COLO829 (cell line): ENCODE data around the gene TBC1D8.

Experiments
- DNase-seq: peaks from one replicate; pipeline ENCODE4 v3.0.0; 2012; ENCODE audit warnings: low spot score

Gene TBC1D8

DNA sequence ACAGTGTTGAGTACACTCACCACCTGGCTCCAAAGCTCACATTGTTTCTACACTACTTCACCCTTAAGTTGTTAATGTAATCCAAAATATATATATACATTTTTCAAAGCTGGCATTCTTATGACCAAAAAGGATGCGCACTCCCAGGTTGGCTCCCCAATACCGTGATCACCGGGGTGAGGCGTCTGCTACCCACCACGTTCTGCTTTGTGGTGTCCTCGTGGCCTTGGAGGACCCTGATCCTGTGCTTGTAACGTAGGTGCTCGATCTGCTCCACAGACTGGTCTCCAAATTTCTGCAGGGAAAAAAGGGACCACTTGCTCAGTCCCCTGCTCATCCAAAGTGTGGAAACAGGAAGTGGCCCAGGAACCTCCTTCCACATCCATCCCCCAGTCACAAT is 123.3 kb downstream of the TBC1D8 start:
- no peak for DNase-seq

DNA sequence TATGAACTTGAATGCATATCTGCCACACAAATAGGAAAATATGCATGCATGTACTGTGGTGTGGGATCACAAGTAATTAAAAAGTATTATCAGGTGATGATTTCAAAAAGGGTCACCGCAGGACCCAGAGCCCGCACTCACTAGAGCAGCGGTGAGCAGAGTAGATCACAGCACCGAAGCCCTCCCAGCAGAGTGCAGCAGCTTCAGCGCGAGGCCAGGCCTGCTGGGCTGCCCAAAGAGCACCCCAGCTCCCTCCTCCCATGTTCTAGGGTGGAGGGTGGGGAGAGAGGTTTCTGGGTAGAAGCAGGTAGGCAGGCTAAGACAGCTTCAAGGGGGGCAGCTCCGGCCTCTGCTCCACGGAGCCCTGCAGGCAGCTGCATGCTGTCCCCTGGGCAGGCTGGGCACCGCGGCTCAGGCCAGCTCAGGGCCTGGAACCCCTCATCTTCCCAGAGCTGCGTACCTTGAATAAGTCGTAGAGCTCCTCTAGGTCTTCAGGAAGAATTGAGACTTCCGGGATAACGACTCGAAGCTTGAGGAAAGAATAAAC is 124.2 kb downstream of the TBC1D8 start:
- no peak for DNase-seq

DNA sequence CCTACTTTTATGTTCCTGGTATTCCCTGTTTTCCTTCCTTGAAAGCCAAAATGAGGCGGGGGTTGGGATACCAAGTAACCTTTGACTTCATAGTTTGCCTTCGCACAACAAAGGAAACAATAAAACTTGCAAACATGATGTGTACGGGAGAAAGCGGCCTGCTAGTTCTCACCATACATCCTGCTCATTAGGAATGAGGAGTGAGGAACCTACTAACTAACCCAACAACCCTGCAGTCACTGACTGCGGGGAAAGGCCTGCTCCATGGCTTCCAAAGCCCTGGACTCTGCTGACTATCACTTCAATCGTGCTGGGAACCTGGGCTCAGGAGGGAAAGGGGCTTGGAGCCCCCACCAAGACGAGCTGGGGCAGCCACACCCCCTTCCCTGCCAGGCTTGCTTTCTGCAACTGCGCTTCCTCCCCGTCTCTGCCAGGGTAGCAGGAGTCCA is 124.9 kb downstream of the TBC1D8 start:
- no peak for DNase-seq

DNA sequence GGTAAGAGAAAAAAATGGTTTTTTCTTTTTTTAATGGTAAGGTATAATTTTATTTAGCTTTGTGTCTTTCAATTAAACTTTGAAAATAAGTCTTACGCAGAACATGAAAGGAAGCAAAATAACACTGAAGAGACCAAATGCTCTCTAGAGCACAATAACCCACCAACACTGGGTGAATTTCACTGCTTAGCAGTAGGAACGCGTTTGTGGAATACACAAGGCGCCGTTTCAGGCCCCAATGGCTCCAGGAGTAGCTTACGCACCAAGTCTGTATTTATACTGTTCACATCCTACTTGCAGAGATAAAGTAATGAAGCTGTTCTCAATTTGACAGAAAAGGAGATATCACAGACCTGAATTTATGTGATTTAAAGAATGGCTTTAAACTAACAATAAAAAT is 125.6 kb downstream of the TBC1D8 start:
- no peak for DNase-seq

DNA sequence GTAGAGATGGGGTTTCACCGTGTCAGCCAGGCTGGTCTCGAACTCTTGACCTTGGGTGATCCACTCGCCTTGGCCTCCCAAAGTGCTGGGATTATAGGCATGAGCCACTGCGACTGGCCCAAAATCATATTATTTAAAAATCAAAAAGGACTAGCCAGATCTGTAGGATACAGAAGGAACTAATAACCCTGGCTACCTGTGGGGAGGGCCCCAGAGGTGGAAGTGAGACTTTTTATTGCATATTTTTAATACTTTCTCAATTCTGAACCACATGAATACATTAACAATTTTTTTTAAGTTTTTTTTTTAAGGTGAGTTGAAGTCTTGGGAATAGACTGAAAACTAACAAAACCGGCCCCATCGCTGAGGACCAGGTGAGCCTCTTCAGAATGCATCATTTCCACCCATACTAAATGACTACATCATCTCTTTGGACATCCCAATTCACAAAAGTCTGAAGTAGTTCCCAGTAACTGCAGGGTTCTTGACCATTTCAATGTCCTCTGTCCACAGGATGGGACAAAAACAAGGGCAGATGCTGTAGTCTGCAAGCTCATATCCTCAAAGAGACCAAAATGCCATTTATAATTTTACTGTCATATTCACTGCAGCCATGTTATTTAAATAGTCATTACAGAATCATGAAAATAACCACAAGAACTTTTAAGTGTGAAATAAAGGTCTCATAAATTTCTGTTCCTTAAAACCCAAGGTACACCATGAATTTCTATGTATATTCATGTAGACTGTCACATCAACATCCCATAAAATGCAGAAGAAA is 127.7 kb downstream of the TBC1D8 start:
- no peak for DNase-seq

DNA sequence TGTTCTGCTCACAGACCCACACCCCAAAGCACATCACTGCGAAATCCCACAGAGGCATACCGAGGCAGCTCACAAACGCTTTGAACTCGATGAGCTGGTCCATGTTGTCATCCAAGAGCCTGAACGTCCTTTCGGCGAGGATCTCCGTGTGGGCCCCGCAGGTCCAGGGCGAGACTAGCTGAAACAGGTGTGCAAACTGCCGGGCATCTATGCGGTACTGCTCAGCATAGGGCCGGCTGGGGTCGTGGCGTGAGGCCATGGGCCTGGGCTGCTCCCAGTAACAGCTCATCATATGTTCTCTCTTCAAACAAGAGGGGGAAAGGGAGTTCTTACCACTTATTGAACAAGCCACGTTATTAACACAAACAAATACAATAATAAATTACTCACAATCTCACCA is 129.0 kb downstream of the TBC1D8 start:
- DNase-seq, result no peak

DNA sequence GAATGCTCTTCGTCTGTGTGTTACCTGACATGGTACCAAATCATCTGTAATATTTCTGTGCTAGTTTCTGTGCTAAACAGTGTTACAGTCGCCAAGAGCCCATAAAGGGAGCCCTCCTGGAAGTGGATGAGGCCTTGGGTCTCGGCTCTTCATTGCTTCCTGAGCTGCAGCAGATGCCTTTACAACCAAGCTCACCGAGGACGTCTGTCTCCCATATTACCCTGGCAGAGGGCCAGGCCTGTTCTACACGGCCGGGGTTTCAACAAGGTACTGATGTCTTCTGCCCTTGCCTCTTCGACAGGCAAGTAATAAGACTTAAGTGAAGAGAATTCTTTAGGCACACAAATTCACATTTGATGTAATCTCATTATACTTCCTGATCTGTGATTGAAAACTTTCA is 132.2 kb downstream of the TBC1D8 start:
- DNase-seq, result no peak

DNA sequence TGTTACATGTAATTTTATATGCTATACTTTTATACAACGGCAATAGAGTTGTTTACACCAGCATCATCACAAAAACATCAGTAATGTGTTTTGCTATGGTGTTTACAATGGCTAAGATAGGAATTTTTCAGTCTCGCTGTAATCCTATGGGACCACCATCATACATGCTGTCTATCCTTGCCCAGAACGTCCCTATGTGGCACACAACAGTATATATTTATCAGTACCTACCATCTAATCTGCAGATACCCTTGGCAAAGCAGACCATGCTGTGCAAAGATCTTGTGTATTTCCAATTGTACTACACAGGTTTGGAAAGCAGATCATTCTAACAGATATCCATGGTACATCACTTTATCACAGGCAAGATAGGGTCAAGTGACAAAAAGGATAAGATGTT is 133.8 kb downstream of the TBC1D8 start:
- DNase-seq, result no peak

DNA sequence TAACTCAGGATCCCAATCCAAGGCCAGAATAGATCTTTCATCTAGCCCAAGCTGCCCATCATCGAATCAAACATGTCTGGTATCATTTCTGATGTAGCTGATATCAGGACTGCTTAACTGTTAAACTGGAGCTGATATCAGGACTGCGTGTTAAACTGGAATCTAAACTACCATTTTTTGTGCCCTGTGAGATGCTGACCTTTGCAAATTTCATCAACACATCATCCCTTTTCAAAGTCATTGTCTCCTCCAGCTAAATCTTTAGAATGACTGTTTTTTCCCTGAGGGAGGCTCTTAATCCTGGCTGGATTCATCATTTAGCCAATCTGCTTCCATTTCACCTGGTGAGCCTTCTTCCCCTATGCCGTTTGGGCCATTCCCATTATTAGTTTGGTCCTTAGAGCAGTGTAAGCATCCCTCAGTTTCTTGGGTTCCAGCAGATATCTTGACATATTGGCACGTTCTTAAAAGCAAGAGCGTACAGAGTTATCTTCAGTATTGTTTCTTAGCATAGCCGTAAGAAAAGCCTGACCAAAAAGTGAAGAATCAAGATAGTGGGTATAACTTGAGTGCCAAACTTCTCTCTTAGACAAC is 136.8 kb downstream of the TBC1D8 start:
- no peak for DNase-seq

DNA sequence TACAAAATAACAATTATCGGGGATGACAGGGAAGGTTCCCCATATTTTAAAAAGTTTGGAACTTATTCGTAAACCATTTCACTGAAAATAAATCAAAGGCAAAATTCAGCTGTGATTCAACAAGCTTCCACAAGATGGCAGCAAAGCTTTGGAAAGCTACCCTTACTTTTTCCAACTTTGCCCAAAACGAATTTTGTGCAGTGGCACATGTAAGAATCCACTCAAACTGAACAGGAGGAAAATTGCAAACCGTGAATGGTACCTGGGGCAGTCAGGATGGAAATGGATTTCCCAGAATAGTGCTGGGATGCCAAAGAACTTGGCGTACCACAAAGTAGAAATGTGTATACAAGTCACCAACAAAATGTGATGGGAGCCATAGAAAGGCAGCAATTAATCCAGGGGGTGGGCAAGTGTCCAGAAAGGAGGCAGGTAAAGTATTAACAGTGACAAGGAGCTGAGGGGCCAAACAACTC is 138.4 kb downstream of the TBC1D8 start:
- peak; percentile 59 for DNase-seq

DNA sequence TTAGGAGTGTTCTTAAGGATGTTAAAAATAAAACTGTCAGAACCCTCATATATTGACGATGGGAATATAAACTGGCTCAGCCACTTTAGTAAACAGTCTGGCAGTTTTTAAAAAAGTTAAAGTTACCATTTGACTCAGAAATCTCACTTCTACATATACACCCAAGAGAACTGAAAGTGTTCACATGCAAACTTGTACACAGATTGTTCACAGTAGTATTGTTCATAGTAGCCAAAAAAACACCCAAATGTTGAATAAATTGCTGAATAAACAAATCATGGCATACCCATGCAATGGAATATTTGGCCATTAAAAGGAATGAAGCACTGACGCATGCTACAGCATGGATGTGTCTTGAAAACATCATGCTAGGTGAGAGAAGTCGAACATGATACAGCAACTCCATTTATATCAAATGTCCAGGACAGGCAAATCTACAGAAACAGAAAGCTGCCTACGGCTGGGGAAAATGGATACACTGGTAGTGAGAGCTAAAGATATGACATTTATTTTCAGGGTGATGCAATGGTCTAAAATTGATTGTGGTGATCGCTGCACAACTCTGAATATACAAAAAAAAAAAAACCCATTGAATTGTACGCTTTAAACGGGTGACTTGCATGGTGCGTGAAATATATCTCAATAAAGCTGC is 139.0 kb downstream of the TBC1D8 start:
- no peak for DNase-seq

DNA sequence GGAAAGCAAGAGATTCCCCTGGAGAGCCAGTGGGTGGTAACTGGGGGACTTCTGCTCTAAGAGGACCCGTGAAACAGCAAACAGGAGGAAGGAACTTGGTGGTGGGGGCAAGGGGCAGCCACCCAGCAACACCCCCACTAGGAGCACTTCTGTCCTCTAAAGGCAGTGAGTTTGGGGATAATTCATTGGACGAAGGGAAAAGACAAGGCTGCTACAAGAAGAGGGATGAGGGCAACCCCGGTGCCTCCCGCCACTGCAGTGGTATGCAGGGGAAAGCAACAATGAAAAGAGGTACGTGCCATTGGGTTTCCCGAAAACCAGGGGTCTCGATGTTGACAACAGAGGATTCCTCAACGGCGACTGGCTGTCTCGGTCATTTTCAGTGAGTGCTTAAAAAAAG is 140.0 kb downstream of the TBC1D8 start:
- DNase-seq, result no peak

DNA sequence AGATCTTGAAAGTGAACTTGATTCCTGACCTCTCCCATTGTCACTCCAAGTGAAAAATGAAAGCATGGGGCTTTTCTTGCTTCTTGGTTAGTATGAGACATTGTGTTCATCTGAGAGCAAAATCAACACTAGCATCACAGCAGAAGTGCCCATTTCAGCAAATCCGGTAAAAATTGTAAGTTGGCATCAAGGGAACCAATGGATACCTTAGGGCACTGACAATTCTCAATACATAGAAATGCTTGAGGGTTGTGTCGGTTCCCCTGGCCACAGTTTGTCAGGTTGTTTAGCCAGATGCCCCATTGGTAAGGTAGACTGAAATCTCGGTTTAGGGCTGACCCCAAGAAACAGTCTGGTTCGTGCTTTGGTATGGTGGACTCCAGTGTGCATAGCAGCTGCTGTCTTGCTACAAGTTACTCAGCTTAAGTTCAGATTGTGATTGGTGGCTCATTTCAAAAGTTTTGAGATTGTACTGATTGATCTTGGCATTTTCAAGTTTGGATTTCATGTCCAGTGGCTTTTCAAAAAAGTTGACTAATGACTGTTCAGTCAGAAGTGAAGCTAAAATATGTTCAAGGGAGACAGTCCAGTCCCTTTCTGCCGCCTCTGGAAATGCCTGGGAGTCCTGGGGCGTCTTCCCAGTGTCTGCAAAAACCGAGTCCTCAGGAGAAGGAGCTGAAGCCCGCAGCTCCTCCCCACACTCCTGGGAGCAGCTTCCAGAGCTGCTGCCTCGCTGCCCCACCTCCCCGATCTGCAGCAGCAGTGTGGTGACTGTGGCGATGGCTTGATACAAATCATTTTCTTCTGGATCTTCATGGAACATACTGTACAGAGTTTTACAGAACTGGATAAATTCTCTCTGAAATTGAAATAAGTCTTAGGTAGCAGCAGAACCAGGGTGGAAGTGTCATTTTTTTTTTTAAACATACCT is 143.5 kb downstream of the TBC1D8 start:
- no peak for DNase-seq

DNA sequence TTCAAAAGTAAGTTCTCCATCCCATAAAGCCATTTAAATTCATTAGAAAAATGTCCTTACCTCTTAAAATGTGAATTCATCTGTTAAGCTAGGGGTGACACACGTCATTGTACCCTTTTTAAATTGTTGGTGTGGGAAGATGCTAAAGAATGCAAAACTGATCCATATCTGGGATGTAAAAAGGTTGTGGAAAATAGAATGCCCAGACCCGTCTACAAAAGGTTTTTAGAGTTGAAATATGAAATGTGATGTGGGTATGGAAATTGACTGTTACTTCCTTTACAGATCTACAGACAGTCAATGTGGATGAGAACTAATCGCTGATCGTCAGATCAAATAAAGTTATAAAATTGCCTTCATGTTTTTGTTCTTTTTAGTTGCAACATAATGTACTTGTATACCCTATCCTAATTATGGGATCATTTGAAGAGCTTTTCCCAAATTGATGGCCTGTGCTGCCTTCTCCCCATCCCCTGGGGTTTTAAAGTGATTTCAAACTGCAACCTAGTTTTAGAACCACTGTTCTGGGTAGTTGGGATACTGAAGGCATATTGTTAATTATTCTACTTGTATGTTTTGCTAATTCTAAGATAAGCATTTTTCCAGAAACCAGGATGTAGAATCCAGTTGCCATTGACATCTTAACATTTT is 145.0 kb downstream of the TBC1D8 start:
- no peak for DNase-seq

DNA sequence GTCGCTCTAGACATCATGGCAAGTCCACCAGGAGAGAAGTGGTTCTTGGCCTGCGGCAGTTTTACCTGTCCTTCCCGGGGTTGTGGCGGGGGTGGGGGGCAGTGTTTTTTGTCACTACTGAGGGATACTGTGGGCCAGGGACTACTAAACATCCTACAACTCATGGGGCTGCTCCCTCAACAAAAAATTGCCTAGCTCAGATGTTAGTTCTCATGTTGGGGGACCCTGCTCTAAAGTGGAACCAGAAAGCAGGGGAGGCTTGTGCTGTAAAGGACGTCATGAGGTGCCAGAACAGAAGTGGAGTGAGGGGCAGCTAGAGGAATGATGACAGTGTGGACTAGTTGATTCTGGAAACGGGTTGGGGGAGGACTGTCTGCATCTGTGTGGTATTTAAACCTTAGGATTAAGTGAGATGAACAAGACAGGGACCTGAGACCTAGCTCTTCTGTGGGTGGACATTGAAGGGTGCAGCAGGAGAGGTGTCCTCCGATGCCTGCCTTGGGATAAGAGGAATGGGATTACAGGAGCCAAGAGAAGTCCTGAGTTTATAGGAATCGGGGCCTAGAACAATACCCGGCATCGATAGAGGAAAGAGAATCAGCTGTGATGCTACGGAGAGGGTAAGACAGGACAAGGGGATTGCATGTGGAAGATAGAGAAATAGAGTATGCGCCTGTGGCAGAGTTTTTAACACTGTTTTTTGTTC is 146.4 kb downstream of the TBC1D8 start:
- no peak for DNase-seq

DNA sequence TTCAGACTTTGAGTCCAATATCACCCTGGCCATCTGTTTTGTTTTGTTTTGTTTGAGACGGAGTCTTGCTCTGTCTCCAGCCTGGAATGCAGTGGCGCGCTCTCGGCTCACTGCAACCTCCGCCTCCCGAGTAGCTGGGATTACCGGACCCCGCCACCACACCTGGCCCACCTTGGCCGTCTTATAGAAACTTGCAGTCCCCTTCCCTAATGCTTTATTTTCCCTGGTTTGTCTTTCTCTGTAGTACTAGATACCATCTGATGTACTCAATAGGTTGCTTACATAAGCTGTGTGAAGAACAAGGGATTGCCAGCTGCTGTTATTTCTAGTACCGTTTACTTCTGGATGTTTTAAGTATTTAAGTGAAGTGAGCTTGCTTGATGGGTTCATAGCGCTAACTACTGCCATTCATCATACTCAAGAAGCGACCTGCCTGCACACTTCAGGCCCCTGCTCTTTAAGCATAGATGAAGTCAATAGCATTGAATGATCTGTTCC is 147.9 kb downstream of the TBC1D8 start:
- no peak for DNase-seq

DNA sequence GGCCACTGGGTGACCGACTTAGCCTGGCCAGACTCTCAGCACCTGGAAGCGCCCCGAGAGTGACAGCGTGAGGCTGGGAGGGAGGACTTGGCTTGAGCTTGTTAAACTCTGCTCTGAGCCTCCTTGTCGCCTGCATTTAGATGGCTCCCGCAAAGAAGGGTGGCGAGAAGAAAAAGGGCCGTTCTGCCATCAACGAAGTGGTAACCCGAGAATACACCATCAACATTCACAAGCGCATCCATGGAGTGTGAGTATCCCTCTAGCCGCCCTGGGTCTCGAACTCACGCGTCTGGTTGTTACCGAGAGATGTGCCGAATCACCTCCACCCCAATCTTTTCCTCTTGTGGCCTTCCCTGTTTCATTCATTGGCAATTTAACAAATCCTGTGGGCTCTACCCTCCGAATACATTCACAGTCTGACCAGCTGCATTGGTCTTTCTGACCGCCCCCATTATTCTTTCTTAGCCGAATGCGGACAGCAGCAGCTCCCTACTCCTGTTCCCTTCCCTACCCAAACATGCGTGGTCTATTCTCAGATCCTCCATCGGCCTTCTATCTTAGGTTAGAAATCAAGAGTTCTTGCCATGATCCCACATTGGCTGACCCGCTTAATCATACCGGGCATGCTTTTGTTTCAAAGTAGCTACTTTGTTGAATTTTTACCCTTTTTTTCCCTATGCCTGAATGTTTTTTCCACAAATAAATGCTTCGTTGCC is 148.5 kb downstream of the TBC1D8 start:
- DNase-seq, result peak; percentile 23

DNA sequence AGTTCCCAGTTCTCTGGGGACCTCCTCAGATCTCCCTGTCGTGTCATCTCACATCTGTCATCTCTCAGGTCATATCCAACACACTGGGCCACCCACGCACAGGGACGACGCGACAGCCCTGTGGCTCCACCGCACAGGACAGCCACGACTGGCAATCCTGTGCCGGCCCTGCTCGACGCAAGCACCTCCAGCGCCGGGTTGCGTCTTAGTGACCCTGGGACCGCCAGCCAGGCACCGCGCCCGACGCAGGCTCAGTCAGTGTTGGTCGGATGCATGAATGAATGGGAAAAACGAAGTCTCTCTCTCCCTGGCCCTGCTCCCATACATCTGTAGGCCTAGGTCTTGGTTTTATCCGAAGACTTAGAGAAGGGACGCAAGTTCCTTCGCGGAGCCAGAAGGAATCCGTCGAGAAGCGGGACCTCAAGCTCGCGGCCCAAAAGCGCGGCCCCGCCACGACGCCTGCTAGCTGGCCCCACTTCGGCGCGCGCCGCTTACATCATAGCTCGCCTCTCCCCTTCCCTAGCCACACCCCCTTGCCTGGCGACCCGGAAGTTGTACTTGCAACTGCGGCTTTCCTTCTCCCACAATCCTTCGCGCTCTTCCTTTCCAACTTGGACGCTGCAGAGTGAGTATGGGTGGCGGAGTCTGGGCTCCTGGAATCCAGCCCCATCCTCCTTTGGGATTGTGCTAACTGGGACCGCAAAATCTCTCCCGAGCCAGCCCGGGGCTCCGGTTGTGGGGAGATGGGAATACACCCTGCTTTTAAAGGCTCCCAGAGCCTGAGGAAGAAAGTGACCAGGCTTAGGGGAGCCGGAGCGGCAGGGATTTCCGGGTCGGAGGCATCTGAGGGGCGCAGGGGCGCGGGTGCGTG is 149.3 kb downstream of the TBC1D8 start, which contains the start of gene RPL31:
TSS of gene RPL31 (plus strand) at position 599 of the 871 bp plus-strand sequence. CDS start 413 bp downstream, outside the sequence.
- DNase-seq, result peak; percentile 99

DNA sequence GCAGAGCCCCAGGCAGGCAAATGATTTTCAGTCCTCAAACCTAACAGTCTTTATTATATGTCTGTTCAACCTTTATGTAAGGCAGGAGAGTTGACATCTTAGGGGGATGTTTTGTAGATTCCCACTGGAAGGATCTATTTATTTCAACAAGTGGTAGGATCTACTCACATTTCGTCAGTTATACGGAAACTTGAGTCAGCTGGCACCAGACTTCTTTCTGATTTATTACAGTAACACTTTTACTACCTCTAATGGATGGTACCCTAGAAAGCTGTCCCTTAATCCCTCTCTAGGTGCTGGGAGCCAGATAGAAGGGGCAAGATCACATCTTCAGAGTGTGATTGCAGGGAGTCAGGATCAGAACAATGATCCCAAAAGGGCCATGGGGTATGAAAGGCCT is 151.2 kb downstream of the TBC1D8 start:
- DNase-seq, result no peak
